COLO668 (cell line): Measurements from ENCODE around the gene TENM3.
"Not testable (repeated sequence)": the region's sequence is repeated elsewhere in the genome, so short reads cannot be mapped to it uniquely, and the experiment has no call there.

Source experiments
- DNase-seq: peaks from one replicate; lab custom pipeline; 2025; ENCODE audit not compliant: unreplicated experiment; lab: John Stamatoyannopoulos, UW

The TENM3 gene

GRCh38 chr4:182227611-182228010 is 15.6 kb upstream of the TENM3 start:
- DNase-seq = no peak

GRCh38 chr4:182228991-182229577 is 14.1 kb upstream of the TENM3 start:
- no peak for DNase-seq

GRCh38 chr4:182230256-182230655 is 12.9 kb upstream of the TENM3 start:
- no peak for DNase-seq

GRCh38 chr4:182231080-182231479 is 12.1 kb upstream of the TENM3 start:
- no peak for DNase-seq

GRCh38 chr4:182231496-182231895 is 11.7 kb upstream of the TENM3 start:
- no peak for DNase-seq

- no peak for DNase-seq
Measured at GRCh38 chr4:182233310-182234090, 9.7 kb upstream of the TENM3 start.

- no peak for DNase-seq
Measured at GRCh38 chr4:182235021-182235795, 8.0 kb upstream of the TENM3 start.

- no peak for DNase-seq
Measured at GRCh38 chr4:182236186-182236585, 7.0 kb upstream of the TENM3 start.

- DNase-seq = not testable (repeated sequence)
Measured at GRCh38 chr4:182237010-182237409, 6.2 kb upstream of the TENM3 start.

GRCh38 chr4:182238355-182238931 is 4.8 kb upstream of the TENM3 start:
- DNase-seq = no peak

- DNase-seq = no peak
Measured at GRCh38 chr4:182240161-182241130, 2.8 kb upstream of the TENM3 start.

- not testable (repeated sequence) for DNase-seq
Measured at GRCh38 chr4:182242260-182242659, 942 bp upstream of the TENM3 start.

- DNase-seq = no peak
Measured at GRCh38 chr4:182242787-182243186, 415 bp upstream of the TENM3 start.

- no peak for DNase-seq
Measured at GRCh38 chr4:182245041-182245440, 1.8 kb downstream of the TENM3 start.

- no peak for DNase-seq
Measured at GRCh38 chr4:182245541-182246215, 2.5 kb downstream of the TENM3 start.

- no peak for DNase-seq
Measured at GRCh38 chr4:182246401-182247205, 3.4 kb downstream of the TENM3 start.

- no peak for DNase-seq
Measured at GRCh38 chr4:182248295-182248694, 5.1 kb downstream of the TENM3 start.

GRCh38 chr4:182250446-182250845 is 7.2 kb downstream of the TENM3 start:
- DNase-seq = no peak

- no peak for DNase-seq
Measured at GRCh38 chr4:182251116-182251515, 7.9 kb downstream of the TENM3 start.
